Fibroblast of the conjunctiva (primary cell): ENCODE results near the gene ADSS1.

Source experiments
- DNase-seq: peaks from one replicate; pipeline ENCODE4 v3.0.0-alpha.2; 2010; ENCODE audit warnings: low read depth

Gene ADSS1

DNA sequence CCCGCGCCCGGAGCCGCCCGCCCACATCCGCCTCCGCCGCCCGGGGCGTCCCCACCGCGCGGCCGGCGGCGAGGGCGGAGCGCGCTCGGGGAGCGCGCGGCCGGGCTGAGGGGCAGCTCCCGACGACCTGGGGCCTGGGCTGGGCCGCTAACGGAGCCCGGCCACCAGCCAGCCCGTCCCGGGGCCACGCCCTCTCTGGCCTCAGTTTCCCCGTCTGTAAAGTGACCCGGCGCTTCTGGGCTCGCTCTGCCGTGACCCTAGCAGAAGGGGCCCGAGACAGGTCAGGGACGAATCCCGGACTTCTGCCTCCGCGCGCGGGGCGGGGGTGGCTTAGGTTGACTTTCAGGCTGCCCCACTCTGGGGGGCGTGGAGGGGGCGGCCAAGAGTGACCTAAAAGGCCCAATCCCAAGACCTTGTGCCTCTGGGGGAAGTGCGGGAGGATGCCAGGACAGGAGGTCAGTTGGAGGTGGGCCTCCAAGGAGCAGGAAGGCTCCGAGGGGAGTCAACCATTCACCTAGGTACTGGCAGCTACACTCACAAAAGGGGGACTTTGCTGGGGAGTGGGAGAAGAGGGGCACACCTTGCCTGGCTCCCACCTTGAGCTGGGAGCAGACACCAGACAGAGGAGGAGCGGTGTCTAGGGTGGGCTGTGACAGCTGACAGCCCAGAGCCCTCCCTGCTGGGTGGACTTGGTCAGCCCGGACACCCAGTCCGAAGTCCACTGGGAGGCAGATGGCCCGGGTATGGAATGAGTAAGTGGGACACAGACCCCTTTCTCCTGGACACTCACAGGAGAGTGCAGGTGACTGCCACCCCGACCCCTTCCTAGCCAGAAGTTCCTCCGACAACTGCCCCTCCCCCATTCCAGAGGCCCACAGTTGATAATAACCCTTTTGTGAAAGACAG is 72.0 kb downstream of the ADSS1 start:
- no peak for DNase-seq

DNA sequence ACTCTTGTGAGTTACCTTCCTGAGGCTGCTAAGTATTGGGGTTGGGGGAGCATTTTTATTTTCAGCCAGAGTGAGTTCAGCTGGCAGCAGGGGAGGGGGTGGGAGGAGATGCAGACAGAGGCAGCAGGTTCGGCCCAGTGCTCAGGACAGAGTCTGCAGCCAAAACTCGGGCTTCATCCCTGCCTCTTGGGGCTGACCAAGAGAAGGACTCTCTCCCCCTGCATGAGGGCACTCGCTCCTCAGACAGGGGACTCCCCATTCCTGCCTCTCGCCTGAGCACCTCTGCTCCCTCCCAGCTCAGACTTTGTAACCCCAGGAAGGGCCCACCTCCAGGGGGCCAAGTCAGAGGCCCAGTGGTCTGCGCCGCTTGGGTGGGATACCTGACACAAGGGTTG is 72.7 kb downstream of the ADSS1 start:
- DNase-seq: no peak
